ENCODE results near the gene LPIN3. TPM values are rescaled to one million over a fixed set of nuclear protein-coding genes. Genes with fewer than 3 reads are reported as not detected.
A peak's percentile ranks its signal among the peaks of the same experiment; 100 is the strongest.

Gene LPIN3
- total and polyA plus RNA-seq, 5 donors from 2014 or later: 0.10 to 0.35 TPM; not detected in 3

DNA sequence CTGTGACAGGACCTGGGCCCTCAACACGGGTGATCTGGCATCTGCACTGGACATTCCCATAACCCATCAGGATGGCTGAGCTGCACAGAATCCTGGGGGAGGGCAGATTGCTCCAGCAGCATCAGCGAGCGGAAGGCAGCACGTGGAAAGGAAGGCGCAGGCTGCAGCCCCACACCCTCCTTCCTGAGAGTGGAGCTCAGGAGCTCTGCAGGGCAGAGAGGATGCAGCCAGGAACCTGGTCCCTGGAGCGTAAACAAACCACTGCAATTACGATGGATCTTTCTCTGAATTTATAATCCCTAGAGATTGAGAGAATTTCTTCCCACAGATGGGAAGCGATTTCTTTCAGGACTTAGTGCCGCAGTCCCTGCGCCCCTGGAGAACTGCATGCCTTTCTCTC is 65.7 kb downstream of the LPIN3 start:
- no peak overlapping the region for H3K4me3 ChIP-seq (ENCODE audit: low read depth, low read length)
- peaks cover 76% of the 10 kb centered on the region for H3K36me3 ChIP-seq (ENCODE audit: control insufficient read depth, insufficient read depth, low read length)
- Mint-ChIP-seq H3K27me3 (no peaks in the 10 kb centered on the region), H3K27ac (no peak overlapping the region), H3K36me3 (peaks cover 61% of the 10 kb centered on the region), H3K4me1 (peaks cover 0 to 13% (median 5%) of the 10 kb centered on the region in 4 donors), H3K4me3 (no peak overlapping the region), H3K9me3 (no peaks in the 10 kb centered on the region)
- no peak overlapping the region for H3K27ac ChIP-seq (ENCODE audit: insufficient read depth, low read length, poor library complexity, severe bottlenecking)
- ATAC-seq (ENCODE audit: low read depth in 2 of 2) (no peak), DNase-seq (no peak)
- H3K27me3 ChIP-seq (ENCODE audit: control insufficient read depth, insufficient read depth, low read length): no peaks in the 10 kb centered on the region
- H3K9me3 ChIP-seq (ENCODE audit: control insufficient read depth in 2 of 2, low read length in 2 of 2): no peaks in the 10 kb centered on the region
- H3K4me1 ChIP-seq (ENCODE audit: control insufficient read depth, insufficient read depth, low read length, poor library complexity, severe bottlenecking): peaks cover 10% of the 10 kb centered on the region

DNA sequence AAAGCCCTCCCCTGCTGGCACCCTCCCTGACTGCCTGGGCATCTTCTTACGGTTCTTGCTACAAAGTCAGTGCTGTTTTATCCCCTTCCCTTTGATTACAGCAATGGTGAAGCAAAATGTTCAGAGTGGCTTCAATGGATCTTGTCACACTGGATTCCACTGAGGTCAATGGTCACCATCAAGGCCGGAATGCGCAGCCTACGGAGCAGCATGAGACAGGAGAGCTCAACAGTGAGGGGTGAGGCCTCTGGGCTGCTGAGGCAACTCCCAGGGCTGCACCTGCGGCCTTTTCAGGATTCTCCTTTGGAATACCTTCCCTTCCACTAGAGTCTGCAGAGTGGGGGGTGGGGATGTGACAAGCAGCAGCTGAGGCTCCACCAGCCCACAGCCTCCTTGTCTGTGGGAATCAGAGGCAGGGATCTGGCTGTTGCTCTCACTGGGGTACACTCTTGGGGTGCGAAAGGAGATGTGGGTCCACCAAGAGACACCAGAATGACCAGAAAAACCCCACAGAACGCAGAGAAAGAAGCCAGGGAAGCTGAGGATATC is 66.3 kb downstream of the LPIN3 start:
- Histone ChIP-seq H3K36me3 (ENCODE audit: control insufficient read depth, insufficient read depth, low read length) (peaks cover 82% of the 10 kb centered on the region), H3K4me3 (ENCODE audit: low read depth, low read length) (no peak overlapping the region), H3K27me3 (ENCODE audit: control insufficient read depth, insufficient read depth, low read length) (no peaks in the 10 kb centered on the region), H3K9me3 (ENCODE audit: control insufficient read depth in 2 of 2, low read length in 2 of 2) (no peaks in the 10 kb centered on the region), H3K27ac (ENCODE audit: insufficient read depth, low read length, poor library complexity, severe bottlenecking) (no peak overlapping the region), H3K4me1 (ENCODE audit: control insufficient read depth, insufficient read depth, low read length, poor library complexity, severe bottlenecking) (peaks cover 10% of the 10 kb centered on the region)
- DNase-seq (no peak), ATAC-seq (ENCODE audit: low read depth in 2 of 2) (no peak)
- H3K36me3 Mint-ChIP-seq: peaks cover 63% of the 10 kb centered on the region
- H3K27ac Mint-ChIP-seq: peak overlapping the region in 1 of 3 donors; percentile 14
- H3K9me3 Mint-ChIP-seq: no peaks in the 10 kb centered on the region
- H3K4me3 Mint-ChIP-seq: no peak overlapping the region
- no peaks in the 10 kb centered on the region for H3K27me3 Mint-ChIP-seq
- peaks cover 0 to 13% (median 5%) of the 10 kb centered on the region in 4 donors for H3K4me1 Mint-ChIP-seq

DNA sequence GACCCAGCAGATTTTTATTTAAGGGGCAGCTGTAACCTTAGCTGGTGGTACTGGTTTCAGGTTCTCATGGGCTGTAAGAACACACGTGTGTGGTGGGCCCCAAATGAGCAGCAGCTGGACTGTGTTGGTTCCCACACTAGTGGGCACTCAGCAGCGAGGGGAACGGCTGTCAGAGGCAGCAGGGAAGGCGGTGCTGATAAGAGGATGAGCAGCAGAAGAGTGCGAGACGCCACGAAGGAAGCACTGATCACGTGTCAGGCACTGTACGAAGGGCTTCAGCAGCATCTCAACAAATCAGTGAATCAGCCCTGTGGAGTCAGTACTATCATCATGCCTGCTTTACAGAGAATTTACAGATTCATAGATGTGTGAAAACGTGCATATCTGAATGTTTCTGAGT is 67.0 kb downstream of the LPIN3 start:
- H3K36me3 Mint-ChIP-seq: peaks cover 66% of the 10 kb centered on the region
- no peak overlapping the region for H3K4me3 Mint-ChIP-seq
- H3K27me3 ChIP-seq (ENCODE audit: control insufficient read depth, insufficient read depth, low read length): no peaks in the 10 kb centered on the region
- no peaks in the 10 kb centered on the region for H3K9me3 ChIP-seq (ENCODE audit: control insufficient read depth in 2 of 2, low read length in 2 of 2)
- H3K27ac ChIP-seq (ENCODE audit: insufficient read depth, low read length, poor library complexity, severe bottlenecking): no peak overlapping the region
- no peaks in the 10 kb centered on the region for H3K9me3 Mint-ChIP-seq
- peaks cover 10% of the 10 kb centered on the region for H3K4me1 ChIP-seq (ENCODE audit: control insufficient read depth, insufficient read depth, low read length, poor library complexity, severe bottlenecking)
- H3K27me3 Mint-ChIP-seq: no peaks in the 10 kb centered on the region
- DNase-seq (no peak), ATAC-seq (ENCODE audit: low read depth in 2 of 2) (peak in 1 of 2 donors; percentile 25)
- H3K36me3 ChIP-seq (ENCODE audit: control insufficient read depth, insufficient read depth, low read length): peaks cover 89% of the 10 kb centered on the region
- no peak overlapping the region for H3K4me3 ChIP-seq (ENCODE audit: low read depth, low read length)
- peaks cover 0 to 13% (median 5%) of the 10 kb centered on the region in 4 donors for H3K4me1 Mint-ChIP-seq
- H3K27ac Mint-ChIP-seq: peak overlapping the region in 1 of 3 donors; percentile 54

DNA sequence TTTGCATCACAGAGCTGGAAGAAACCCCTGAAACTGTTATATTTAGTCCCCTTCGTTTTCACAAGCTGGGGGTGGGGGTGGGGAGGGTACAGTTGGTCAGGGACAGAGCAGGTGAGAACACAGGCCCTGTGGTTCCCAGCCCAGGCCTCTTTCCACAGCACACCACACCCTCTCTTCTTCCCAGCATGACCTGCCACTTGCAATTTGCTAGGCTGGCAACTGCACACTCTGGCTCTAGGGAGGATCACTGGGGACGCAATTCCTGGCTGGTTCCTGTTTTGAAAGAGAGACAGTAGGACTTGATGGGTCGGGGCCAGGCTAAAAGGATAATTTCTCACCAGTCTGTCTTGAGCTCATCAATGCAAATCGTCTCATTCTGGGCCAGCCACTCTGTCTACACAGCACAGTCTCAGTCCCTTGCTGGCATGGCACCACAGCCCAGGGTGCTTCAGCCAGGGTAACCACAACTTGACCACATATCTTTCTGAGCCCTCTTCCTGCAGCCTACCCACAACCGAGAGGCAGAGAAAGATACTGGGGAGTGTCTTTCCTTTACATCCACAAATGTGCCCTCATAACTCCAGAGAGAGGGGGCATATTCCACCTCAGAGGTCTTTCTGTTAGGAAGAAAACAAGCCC is 67.7 kb downstream of the LPIN3 start:
- Mint-ChIP-seq H3K4me3 (no peak overlapping the region), H3K4me1 (peaks cover 0 to 13% (median 5%) of the 10 kb centered on the region in 4 donors), H3K27ac (peak overlapping the region; percentile 52 to 84 (median 54)), H3K9me3 (no peaks in the 10 kb centered on the region), H3K36me3 (peaks cover 67% of the 10 kb centered on the region), H3K27me3 (no peaks in the 10 kb centered on the region)
- Histone ChIP-seq H3K27ac (ENCODE audit: insufficient read depth, low read length, poor library complexity, severe bottlenecking) (no peak overlapping the region), H3K9me3 (ENCODE audit: control insufficient read depth in 2 of 2, low read length in 2 of 2) (no peaks in the 10 kb centered on the region), H3K4me1 (ENCODE audit: control insufficient read depth, insufficient read depth, low read length, poor library complexity, severe bottlenecking) (peaks cover 10% of the 10 kb centered on the region), H3K27me3 (ENCODE audit: control insufficient read depth, insufficient read depth, low read length) (no peaks in the 10 kb centered on the region), H3K36me3 (ENCODE audit: control insufficient read depth, insufficient read depth, low read length) (peaks cover 93% of the 10 kb centered on the region), H3K4me3 (ENCODE audit: low read depth, low read length) (no peak overlapping the region)
- DNase-seq (peak in 1 of 3 donors; percentile 12), ATAC-seq (ENCODE audit: low read depth in 2 of 2) (no peak)

DNA sequence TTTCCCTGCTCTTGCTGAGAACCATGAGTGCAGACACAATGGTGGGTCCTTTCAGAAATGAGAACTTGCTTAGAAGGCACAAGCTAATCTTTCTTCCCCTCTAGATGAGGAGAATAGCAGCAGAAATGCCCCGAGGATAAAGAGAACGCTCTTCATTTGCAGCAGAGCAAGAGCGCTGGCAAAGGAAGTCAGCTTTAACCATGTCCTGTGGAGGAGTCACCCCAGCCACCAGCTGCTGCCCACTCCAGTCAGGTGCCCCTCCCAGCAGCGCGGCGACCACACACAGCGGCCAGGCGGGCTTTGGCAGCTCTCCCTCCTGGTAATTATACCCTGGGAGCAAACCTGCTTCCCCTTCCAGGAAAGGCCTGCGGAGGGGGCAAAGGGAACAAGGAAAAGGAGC is 68.4 kb downstream of the LPIN3 start:
- ATAC-seq (ENCODE audit: low read depth in 2 of 2): no peak

More for the DNA sequence above, 68.4 kb downstream of the LPIN3 start:
- H3K4me3 Mint-ChIP-seq: no peak overlapping the region
- Histone ChIP-seq H3K36me3 (ENCODE audit: control insufficient read depth, insufficient read depth, low read length) (peaks cover 94% of the 10 kb centered on the region), H3K4me3 (ENCODE audit: low read depth, low read length) (no peak overlapping the region), H3K27ac (ENCODE audit: insufficient read depth, low read length, poor library complexity, severe bottlenecking) (no peak overlapping the region), H3K9me3 (ENCODE audit: control insufficient read depth in 2 of 2, low read length in 2 of 2) (no peaks in the 10 kb centered on the region), H3K27me3 (ENCODE audit: control insufficient read depth, insufficient read depth, low read length) (no peaks in the 10 kb centered on the region), H3K4me1 (ENCODE audit: control insufficient read depth, insufficient read depth, low read length, poor library complexity, severe bottlenecking) (peaks cover 10% of the 10 kb centered on the region)
- no peaks in the 10 kb centered on the region for H3K27me3 Mint-ChIP-seq
- peak overlapping the region in 2 of 3 donors; percentile 25 to 54 for H3K27ac Mint-ChIP-seq
- no peaks in the 10 kb centered on the region for H3K9me3 Mint-ChIP-seq
- no peak for DNase-seq
- peaks cover 0 to 13% (median 5%) of the 10 kb centered on the region in 4 donors for H3K4me1 Mint-ChIP-seq
- H3K36me3 Mint-ChIP-seq: peaks cover 69% of the 10 kb centered on the region

Other genes starting within 250 kb of the LPIN3 start
- 540 TPM for gene PLCG1, start 203.3 kb upstream of the LPIN3 start, total RNA-seq
- gene PLCG1, start 203.3 kb upstream of the LPIN3 start, polyA plus RNA-seq: 10 to 100 TPM; 30.4 to 36.1 (median 33.0) TPM
- 8.8 TPM for gene ZHX3, start 23.1 kb upstream of the LPIN3 start, total RNA-seq
- gene ZHX3, start 23.1 kb upstream of the LPIN3 start, polyA plus RNA-seq: 1 to 10 TPM in 3 of 4 donors, under 1 TPM in 1; 0.42 to 3.8 (median 2.1) TPM
- not detected for gene EMILIN3, start 26.0 kb downstream of the LPIN3 start, total RNA-seq
- gene EMILIN3, start 26.0 kb downstream of the LPIN3 start, polyA plus RNA-seq: not detected